ENCODE measurements around the gene GATA5. TPM values are rescaled to one million over a fixed set of nuclear protein-coding genes. Genes with fewer than 3 reads are reported as not detected.

GATA5 gene
- total RNA-seq, 1 experiment from 2014 or later, result 0.25 TPM

GRCh38 chr20:62487561-62488354, 12.0 kb upstream of the GATA5 start:
- H3K4me3 ChIP-seq (ENCODE audit: low read depth, low read length), result no peak overlapping the region
- ChIA-PET POLR2A (interaction anchor here (0.6 kb wide), 1 partner anchor 797 kb away, joined by 4 read pairs; no protein-coding TSS in a partner anchor), CTCF (interaction anchor here (0.5 to 1.1 kb wide), 4 partner anchors 9 to 949 kb away, joined by 3 to 5 read pairs (median 4); no protein-coding TSS in a partner anchor)
- peaks cover 12% of the 10 kb centered on the region; the same call in 1 of the 2 replicates for H3K9me3 ChIP-seq
- Mint-ChIP-seq H3K27ac (ENCODE audit: unreplicated experiment) (peak overlapping the region; percentile 88), H3K4me3 (ENCODE audit: unreplicated experiment) (peak overlapping the region; percentile 38), H3K36me3 (ENCODE audit: insufficient read depth, unreplicated experiment) (no peaks in the 10 kb centered on the region), H3K27me3 (ENCODE audit: insufficient read depth, unreplicated experiment) (no peaks in the 10 kb centered on the region), H3K4me1 (ENCODE audit: low read depth, unreplicated experiment) (peaks cover 66% of the 10 kb centered on the region), H3K9me3 (ENCODE audit: unreplicated experiment) (peaks cover 11% of the 10 kb centered on the region)
- H3K36me3 ChIP-seq (ENCODE audit: control insufficient read depth, insufficient read depth, low read length), result no peaks in the 10 kb centered on the region
- intact Hi-C loops (cut with micrococcal nuclease; ENCODE audit: unreplicated experiment), result loop anchor here (1.0 to 5.0 kb wide), 4 partner anchors 9 to 305 kb away; partner anchors contain the start of gene CABLES2
- H3K4me1 ChIP-seq, result peaks cover 77% of the 10 kb centered on the region
- H3K27me3 ChIP-seq (replicated peaks; ENCODE audit: control insufficient read depth, insufficient read depth, low read length), result no peaks in the 10 kb centered on the region
- DNase-seq, result peak; percentile 87 to 93
- no TSS peak for BruUV-seq (replicated peaks)
- TF ChIP-seq CTCF (IDR thresholded peaks at IDR 0.05; ENCODE audit: insufficient read depth in 1 of 2, low read depth in 1 of 2, low read length in 1 of 2, severe bottlenecking in 1 of 2, unreplicated experiment in 1 of 2), result no peak

GRCh38 chr20:62487118-62487517, 11.3 kb upstream of the GATA5 start:
- Mint-ChIP-seq H3K27me3 (ENCODE audit: insufficient read depth, unreplicated experiment) (no peaks in the 10 kb centered on the region), H3K4me3 (ENCODE audit: unreplicated experiment) (peak overlapping the region; percentile 38), H3K27ac (ENCODE audit: unreplicated experiment) (peak overlapping the region; percentile 88), H3K36me3 (ENCODE audit: insufficient read depth, unreplicated experiment) (no peaks in the 10 kb centered on the region), H3K4me1 (ENCODE audit: low read depth, unreplicated experiment) (peaks cover 70% of the 10 kb centered on the region), H3K9me3 (ENCODE audit: unreplicated experiment) (peaks cover 11% of the 10 kb centered on the region)
- no peak for TF ChIP-seq CTCF (IDR thresholded peaks at IDR 0.05; ENCODE audit: insufficient read depth in 1 of 2, low read depth in 1 of 2, low read length in 1 of 2, severe bottlenecking in 1 of 2, unreplicated experiment in 1 of 2)
- peaks cover 83% of the 10 kb centered on the region for H3K4me1 ChIP-seq
- intact Hi-C loops (cut with micrococcal nuclease; ENCODE audit: unreplicated experiment), result loop anchor here (1.0 to 5.0 kb wide), 4 partner anchors 9 to 305 kb away; partner anchors contain the start of gene CABLES2
- H3K36me3 ChIP-seq (ENCODE audit: control insufficient read depth, insufficient read depth, low read length), result no peaks in the 10 kb centered on the region
- BruUV-seq (replicated peaks), result no TSS peak
- H3K9me3 ChIP-seq, result peaks cover 12% of the 10 kb centered on the region; the same call in 1 of the 2 replicates
- ChIA-PET CTCF (interaction anchor here (0.5 to 1.0 kb wide), 3 partner anchors 9 to 950 kb away, joined by 3 to 6 read pairs (median 5); no protein-coding TSS in a partner anchor), POLR2A (interaction anchor here (0.6 kb wide), 1 partner anchor 797 kb away, joined by 4 read pairs; no protein-coding TSS in a partner anchor)
- H3K27me3 ChIP-seq (replicated peaks; ENCODE audit: control insufficient read depth, insufficient read depth, low read length), result no peaks in the 10 kb centered on the region
- DNase-seq, result no peak
- no peak overlapping the region for H3K4me3 ChIP-seq (ENCODE audit: low read depth, low read length)

GRCh38 chr20:62486484-62486883, 10.7 kb upstream of the GATA5 start:
- BruUV-seq (replicated peaks), result no TSS peak
- Histone ChIP-seq H3K9me3 (peaks cover 12% of the 10 kb centered on the region; the same call in 1 of the 2 replicates), H3K4me1 (peaks cover 90% of the 10 kb centered on the region), H3K4me3 (ENCODE audit: low read depth, low read length) (no peak overlapping the region), H3K36me3 (ENCODE audit: control insufficient read depth, insufficient read depth, low read length) (no peaks in the 10 kb centered on the region), H3K27me3 (replicated peaks; ENCODE audit: control insufficient read depth, insufficient read depth, low read length) (no peaks in the 10 kb centered on the region)
- Mint-ChIP-seq H3K36me3 (ENCODE audit: insufficient read depth, unreplicated experiment) (no peaks in the 10 kb centered on the region), H3K27ac (ENCODE audit: unreplicated experiment) (peak overlapping the region; percentile 88), H3K9me3 (ENCODE audit: unreplicated experiment) (peaks cover 9% of the 10 kb centered on the region), H3K4me3 (ENCODE audit: unreplicated experiment) (peak overlapping the region; percentile 2), H3K4me1 (ENCODE audit: low read depth, unreplicated experiment) (peaks cover 70% of the 10 kb centered on the region), H3K27me3 (ENCODE audit: insufficient read depth, unreplicated experiment) (no peaks in the 10 kb centered on the region)
- CTCF ChIA-PET, result interaction anchor here (1.0 kb wide), 1 partner anchor 8 kb away, joined by 6 read pairs; no protein-coding TSS in a partner anchor
- TF ChIP-seq CTCF (IDR thresholded peaks at IDR 0.05; ENCODE audit: insufficient read depth in 1 of 2, low read depth in 1 of 2, low read length in 1 of 2, severe bottlenecking in 1 of 2, unreplicated experiment in 1 of 2), result no peak
- no peak for DNase-seq
- intact Hi-C loops (cut with micrococcal nuclease; ENCODE audit: unreplicated experiment), result loop anchor here (2.0 to 5.0 kb wide), 2 partner anchors 80 to 306 kb away; partner anchors contain the start of gene CABLES2
- POLR2A ChIA-PET, result no interaction called here

All from Caco-2 (cell line).